HepG2 (cell line): ENCODE results near the gene FXYD6. TPM values are rescaled to one million over a fixed set of nuclear protein-coding genes. Genes with fewer than 3 reads are reported as not detected.

ENCODE experiments used
- ATAC-seq: fragments of 200-7000 bp; cut with Tn5 transposase; 3 replicates; pipeline ENCODE4 v1.9.1; 2020; ENCODE audit warnings: mild to moderate bottlenecking, moderate library complexity
- BruUV-seq: library from RNA; stranded (reverse); fragments of 400-500 nt; replicated peaks from 2 replicates; lab custom pipeline; 2021; lab: Mats Ljungman, UMichigan
- CTCF ChIA-PET: fragments of 300-600 bp; formaldehyde crosslinking; extraction: SDS; loops from one replicate; lab custom pipeline; 2021; ENCODE audit warnings: low total read pairs, inconsistent platforms, low intra/inter-chr PET ratio; lab: Yijun Ruan, JAX
- POLR2A ChIA-PET: fragments of 350-600 bp; sonication (Branson Sonifier 250); formaldehyde crosslinking; loops from one replicate; lab custom pipeline; 2020; ENCODE audit warnings: antibody characterized with exemption, inconsistent platforms; lab: Yijun Ruan, JAX
- DNase-seq: peaks from one replicate; pipeline ENCODE4 v3.0.0-alpha.2; 2015; ENCODE audit warnings: low spot score
- FAIRE-seq: peaks from 3 replicates; lab custom pipeline; 2011; peaks lifted over from hg19 to GRCh38; lab: Jason Lieb, UNC
- H2AFZ ChIP-seq: one replicate; pipeline ENCODE4 v1.6.1; 2011; ENCODE audit warnings: low read length, inconsistent platforms
- H3K27ac ChIP-seq: fragments of 300-600 bp; 3 replicates; pipeline ENCODE4 v1.8.0; 2011; ENCODE audit warnings: mixed run types, mild to moderate bottlenecking, mixed read lengths, low read length, inconsistent platforms; ENCODE audit not compliant: insufficient read depth; ENCODE audit errors: extremely low read length
- H3K27me3 ChIP-seq, 2 experiments: fragments of 200-600 bp in 1 of 2; 2 replicates in 1 of 2; 3 replicates in 1 of 2; pipeline versions ENCODE4 v1.6.0 to v1.8.0; 2011; ENCODE audit warnings: low read length in 2 of 2, mild to moderate bottlenecking in 2 of 2, moderate library complexity in 2 of 2, inconsistent platforms in 1 of 2; ENCODE audit not compliant: insufficient read depth in 2 of 2, control insufficient read depth in 1 of 2
- H3K36me3 ChIP-seq, 2 experiments: fragments of 200-600 bp in 1 of 2; replicated peaks in 1 of 2; 2 replicates in 1 of 2; 3 replicates in 1 of 2; pipeline versions ENCODE4 v1.5.1 to v1.8.0; 2011; ENCODE audit warnings: low read length in 2 of 2, inconsistent platforms in 1 of 2; ENCODE audit not compliant: insufficient read depth in 2 of 2, control insufficient read depth in 1 of 2
- H3K4me1 ChIP-seq: 2 replicates; pipeline ENCODE4 v1.5.1; 2012; ENCODE audit warnings: low read length, inconsistent platforms; ENCODE audit not compliant: insufficient read depth
- H3K4me2 ChIP-seq: 2 replicates; pipeline ENCODE4 v1.6.0; 2011; ENCODE audit warnings: low read depth, low read length, inconsistent platforms
- H3K4me3 ChIP-seq, 3 experiments: fragments of 200-600 bp in 1 of 3; sonication (generic), shearing (Covaris generic) in 1 of 3; replicated peaks in 1 of 3; 2 replicates each; pipeline ENCODE4 v1.5.1; 2011 to 2016; ENCODE audit warnings: low read length in 3 of 3, inconsistent platforms in 2 of 3, low read depth in 2 of 3, mild to moderate bottlenecking in 2 of 3, control low read depth in 1 of 3, mixed read lengths in 1 of 3; ENCODE audit not compliant: insufficient read depth in 1 of 3
- H3K79me2 ChIP-seq: one replicate; pipeline ENCODE4 v1.6.1; 2011; ENCODE audit warnings: low read length, inconsistent platforms; ENCODE audit not compliant: insufficient read depth
- H3K9ac ChIP-seq: 2 replicates; pipeline ENCODE4 v1.6.0; 2011; ENCODE audit warnings: mild to moderate bottlenecking, low read depth, low read length, inconsistent platforms; ENCODE audit not compliant: insufficient read depth
- H3K9me3 ChIP-seq: 2 replicates; pipeline ENCODE4 v1.5.1; 2012; ENCODE audit warnings: mild to moderate bottlenecking, low read length
- H4K20me1 ChIP-seq: 2 replicates; pipeline ENCODE4 v1.6.0; 2011; ENCODE audit warnings: inconsistent platforms, mild to moderate bottlenecking, low read length, moderate library complexity; ENCODE audit not compliant: insufficient read depth
- ATF7-NPFF ChIP-seq: sonication (generic); formaldehyde crosslinking; IDR thresholded peaks from 2 replicates; pipeline ENCODE4 v1.8.1; 2023; ENCODE audit warnings: mild to moderate bottlenecking, low read depth, missing genetic modification reagents, moderate library complexity
- CBX2 ChIP-seq, 2 experiments: fragments of 200-600 bp in 1 of 2; sonication (generic); formaldehyde crosslinking in 1 of 2; IDR thresholded peaks; 2 replicates each; pipeline versions ENCODE4 v1.7.0 to v1.8.1; 2018 to 2022; ENCODE audit warnings: low read depth in 2 of 2, low read length in 1 of 2, mild to moderate bottlenecking in 1 of 2, missing genetic modification reagents in 1 of 2
- CREB3 ChIP-seq: sonication (generic); formaldehyde crosslinking; IDR thresholded peaks from 2 replicates; pipeline ENCODE4 v1.5.0; 2020; ENCODE audit warnings: missing genetic modification reagents
- FOXM1 ChIP-seq: sonication (generic); formaldehyde crosslinking; IDR thresholded peaks from 2 replicates; pipeline ENCODE4 v1.5.0; 2020; ENCODE audit warnings: missing genetic modification reagents
- GABPA ChIP-seq, 2 experiments: IDR thresholded peaks; 2 replicates each; pipeline ENCODE4 v1.6.1; 2011 to 2016; ENCODE audit warnings: low read depth in 2 of 2, low read length in 1 of 2, missing biosample characterization in 1 of 2, missing genetic modification characterization in 1 of 2
- HDAC2 ChIP-seq: sonication (generic); formaldehyde crosslinking; IDR thresholded peaks from 2 replicates; pipeline ENCODE4 v1.4.0; 2020; ENCODE audit warnings: missing genetic modification reagents
- HOXA3 ChIP-seq: sonication (generic); formaldehyde crosslinking; IDR thresholded peaks from 2 replicates; pipeline ENCODE4 v1.5.0; 2020; ENCODE audit warnings: missing genetic modification reagents
- MLLT10 ChIP-seq: sonication (generic); formaldehyde crosslinking; IDR thresholded peaks from 2 replicates; pipeline ENCODE4 v1.4.0; 2020; ENCODE audit warnings: missing genetic modification reagents
- TOPORS ChIP-seq: sonication (generic); formaldehyde crosslinking; IDR thresholded peaks from 2 replicates; pipeline ENCODE4 v1.8.0; 2023; ENCODE audit warnings: mild to moderate bottlenecking, missing genetic modification reagents
- ZMYM2 ChIP-seq: sonication (generic); formaldehyde crosslinking; IDR thresholded peaks from 2 replicates; pipeline ENCODE4 v1.8.0; 2022; ENCODE audit warnings: mild to moderate bottlenecking, missing genetic modification reagents
- ZMYM3 ChIP-seq: sonication (generic); formaldehyde crosslinking; IDR thresholded peaks from 2 replicates; pipeline ENCODE4 v1.5.1; 2020; ENCODE audit warnings: mild to moderate bottlenecking, missing genetic modification reagents
- ZNF121 ChIP-seq: sonication (generic); formaldehyde crosslinking; IDR thresholded peaks from 2 replicates; pipeline ENCODE4 v1.5.0; 2020; ENCODE audit warnings: mild to moderate bottlenecking, missing genetic modification reagents
- ZNF280B ChIP-seq: sonication (generic); formaldehyde crosslinking; IDR thresholded peaks from 2 replicates; pipeline ENCODE4 v1.5.0; 2020; ENCODE audit warnings: missing genetic modification reagents, mild to moderate bottlenecking, borderline replicate concordance
- ZNF562 ChIP-seq: sonication (generic); formaldehyde crosslinking; IDR thresholded peaks from 2 replicates; pipeline ENCODE4 v1.8.0; 2022; ENCODE audit warnings: missing genetic modification reagents, borderline replicate concordance
- ZNF616 ChIP-seq: sonication (generic); formaldehyde crosslinking; IDR thresholded peaks from 2 replicates; pipeline ENCODE4 v1.5.0; 2020; ENCODE audit warnings: low read depth, mild to moderate bottlenecking, missing genetic modification reagents
- ZNF7 ChIP-seq: IDR thresholded peaks from 2 replicates; pipeline ENCODE4 v1.6.1; 2016; ENCODE audit warnings: missing biosample characterization, missing genetic modification reagents
- ZZZ3 ChIP-seq: sonication (generic); formaldehyde crosslinking; IDR thresholded peaks from 2 replicates; pipeline ENCODE4 v1.4.0; 2020; ENCODE audit warnings: missing genetic modification reagents, mild to moderate bottlenecking, borderline replicate concordance
- WGBS: methylation state at CpG from one replicate; pipeline ENCODE4 v1.1.6; 2017; ENCODE audit warnings: low lambda C conversion rate; 5-methylcytosine and 5-hydroxymethylcytosine counted together
- in situ Hi-C: cut with HindIII; loops from 2 replicates; pipeline ENCODE4 v1.10.0; 2017; ENCODE audit warnings: low pct_unique_long_range_greater_than_20kb; ENCODE audit not compliant: extremely low pct_ligation_motif_present
- intact Hi-C: fragments of 100-400 bp; cut with micrococcal nuclease; formaldehyde crosslinking; loops from one replicate; pipeline ENCODE4 v1.10.0; 2022; ENCODE audit not compliant: unreplicated experiment
- polyA plus RNA-seq, 8 experiments: library from polyadenylated mRNA; depleted of rRNA in 3 of 8; stranded (reverse) in 7 of 8; unstranded in 1 of 8; fragments of >200 nt; fragmentation: Illumina TruSeq in 4 of 8; extraction: Trizol in 4 of 8; gene quantifications; 2 replicates each; pipeline versions ENCODE4 v1.2.1 to v1.2.3, GENCODE V29; 2011 to 2016; ENCODE audit warnings: low read depth in 4 of 8, missing spikeins in 1 of 8, mixed read lengths in 1 of 8; ENCODE audit not compliant: insufficient read depth in 1 of 8
- total RNA-seq, 5 experiments: library from RNA; depleted of rRNA; stranded (reverse); fragments of >200 nt; fragmentation: Illumina TruSeq; extraction: Trizol; gene quantifications; 2 replicates each; pipeline ENCODE4 v1.2.3, GENCODE V29; 2016; ENCODE audit warnings: low read depth in 1 of 5

Gene FXYD6
- total and polyA plus RNA-seq, 2 of the 13 experiments (the other 11 are each of a cell fraction or from before 2014, with no cell fraction given): not detected

DNA sequence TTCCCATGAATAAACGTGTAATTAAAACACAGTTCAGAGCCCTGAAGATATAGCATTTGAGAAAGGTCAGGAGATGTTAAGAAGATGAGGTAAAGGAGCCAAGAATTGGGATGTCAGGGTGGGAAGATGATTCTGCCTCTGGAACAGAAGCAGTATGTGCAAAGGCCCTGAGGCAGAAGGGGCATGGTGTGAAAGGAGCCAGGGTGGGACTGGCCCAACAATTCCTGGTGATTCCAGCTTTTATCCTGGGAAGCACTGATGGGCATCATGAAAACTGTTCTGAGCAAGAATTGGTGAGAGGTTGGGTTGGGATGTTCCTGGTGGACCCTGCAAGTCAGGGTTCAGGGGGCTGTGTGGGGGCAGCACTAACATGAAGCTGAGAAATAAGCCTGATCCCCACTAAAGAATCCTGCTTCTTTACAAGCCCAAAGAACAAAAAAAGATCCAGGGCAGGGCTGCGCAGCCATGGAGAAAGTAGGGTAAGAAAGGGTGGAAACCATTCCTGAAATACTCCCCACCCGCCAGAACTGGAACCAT lies 2.5 kb upstream of the FXYD6 start:
- Histone ChIP-seq H3K4me3 (no peak overlapping the region), H4K20me1 (no peaks in the 10 kb centered on the region), H3K4me1 (no peaks in the 10 kb centered on the region), H3K36me3 (no peaks in the 10 kb centered on the region), H3K9me3 (no peaks in the 10 kb centered on the region), H3K79me2 (no peaks in the 10 kb centered on the region), H3K4me2 (no peak overlapping the region), H2AFZ (no peak overlapping the region), H3K27ac (no peak overlapping the region), H3K27me3 (peaks cover 6 to 97% of the 10 kb centered on the region in 2 experiments), H3K9ac (no peak overlapping the region)
- intact Hi-C loops: no loop called here
- 27% methylated on average over 3 of the region's 3 CpGs for WGBS
- CTCF ChIA-PET: no interaction called here
- BruUV-seq: no TSS peak
- DNase-seq: no peak
- TF ChIP-seq ZMYM3 (CRISPR knock-in tag) (no peak), HDAC2 (CRISPR knock-in tag) (no peak), MLLT10 (no peak)
- POLR2A ChIA-PET: no interaction called here
- FAIRE-seq: no peak
- in situ Hi-C loops: no loop called here
- ATAC-seq: no peak

DNA sequence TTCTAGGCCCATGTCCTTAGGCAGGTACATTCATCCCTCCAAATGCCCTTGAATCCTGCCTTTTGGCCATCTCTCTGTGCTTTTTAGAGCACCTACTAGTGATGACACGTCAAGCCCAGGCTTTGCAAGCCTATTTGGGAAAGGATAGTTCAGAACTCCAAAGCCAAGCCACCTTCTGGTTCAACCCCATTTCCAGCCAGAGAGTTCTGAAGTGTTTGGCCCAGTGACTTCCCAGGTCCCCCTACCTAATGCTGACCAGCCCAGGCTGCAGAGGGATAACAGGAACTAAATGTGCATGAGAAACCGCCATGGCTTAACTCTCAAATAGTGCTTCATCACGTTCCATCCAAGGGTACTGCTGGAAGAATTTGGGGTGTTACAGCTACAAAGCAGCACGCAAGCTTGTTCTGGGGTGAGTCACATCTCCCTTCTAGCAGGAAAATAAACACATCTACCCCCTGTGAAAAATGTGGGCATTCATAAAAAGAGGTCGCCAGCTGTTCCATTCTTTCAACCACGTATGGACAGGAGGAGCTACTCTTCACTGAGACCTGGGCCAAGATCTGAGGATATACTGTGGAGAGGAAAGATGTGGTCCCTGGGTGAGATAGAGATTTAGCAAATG lies 2.0 kb upstream of the FXYD6 start:
- in situ Hi-C loops (no loop called here), intact Hi-C loops (no loop called here)
- ChIA-PET CTCF (no interaction called here), POLR2A (no interaction called here)
- DNase-seq (no peak), FAIRE-seq (no peak), ATAC-seq (no peak)
- WGBS: 9% methylated on average over 6 of the region's 6 CpGs
- H3K4me3 ChIP-seq: no peak overlapping the region
- no peak overlapping the region for H3K9ac ChIP-seq
- H3K79me2 ChIP-seq: no peaks in the 10 kb centered on the region
- no peaks in the 10 kb centered on the region for H3K4me1 ChIP-seq
- H2AFZ ChIP-seq: no peak overlapping the region
- H4K20me1 ChIP-seq: no peaks in the 10 kb centered on the region
- no peaks in the 10 kb centered on the region for H3K36me3 ChIP-seq
- no peak overlapping the region for H3K4me2 ChIP-seq
- H3K27ac ChIP-seq: no peak overlapping the region
- no TSS peak for BruUV-seq
- H3K9me3 ChIP-seq: no peaks in the 10 kb centered on the region
- H3K27me3 ChIP-seq: peaks cover 8 to 97% of the 10 kb centered on the region in 2 experiments
- TF ChIP-seq TOPORS: no peak
- no peak for TF ChIP-seq ATF7-NPFF
- no peak for TF ChIP-seq ZNF7 (CRISPR knock-in tag)
- TF ChIP-seq ZMYM2: no peak
- TF ChIP-seq ZNF562 (CRISPR knock-in tag): no peak
- no peak for TF ChIP-seq CBX2 (IDR thresholded peaks at IDR 0.05; ENCODE audit: low read depth, low read length)
- no peak for TF ChIP-seq CBX2 (CRISPR knock-in tag; IDR thresholded peaks at IDR 0.05; ENCODE audit: low read depth)
- no peak for TF ChIP-seq ZZZ3 (CRISPR knock-in tag)
- no peak for TF ChIP-seq GABPA (IDR thresholded peaks at IDR 0.05; ENCODE audit: low read depth, low read length)
- no peak for TF ChIP-seq GABPA (CRISPR knock-in tag; IDR thresholded peaks at IDR 0.05; ENCODE audit: low read depth)
- TF ChIP-seq ZNF121: no peak
- no peak for TF ChIP-seq CREB3
- no peak for TF ChIP-seq HOXA3 (CRISPR knock-in tag)
- no peak for TF ChIP-seq ZNF616 (CRISPR knock-in tag)
- no peak for TF ChIP-seq FOXM1 (CRISPR knock-in tag)
- TF ChIP-seq ZNF280B (CRISPR knock-in tag): no peak
